Hepatocyte (in vitro differentiated cells): ENCODE results near the gene LDB2. TPM values are rescaled to one million over a fixed set of nuclear protein-coding genes. Genes with fewer than 3 reads are reported as not detected.

ENCODE experiments used
- DNase-seq: peaks from one replicate; pipeline ENCODE4 v3.0.0-alpha.2; 2016; ENCODE audit warnings: low spot score
- H2AFZ ChIP-seq: fragments of 200-600 bp; sonication (generic); 2 replicates; pipeline ENCODE4 v1.6.0; 2016; ENCODE audit warnings: antibody characterized with exemption, mild to moderate bottlenecking
- H3K27ac ChIP-seq: fragments of 200-600 bp; sonication (generic); 2 replicates; pipeline ENCODE4 v1.5.1; 2016; ENCODE audit warnings: mild to moderate bottlenecking
- H3K27me3 ChIP-seq: fragments of 200-600 bp; sonication (generic); 2 replicates; pipeline ENCODE4 v1.6.1; 2016
- H3K36me3 ChIP-seq: fragments of 200-600 bp; sonication (generic); replicated peaks from 2 replicates; pipeline ENCODE4 v1.5.1; 2016; ENCODE audit warnings: low read depth; ENCODE audit not compliant: insufficient read depth
- H3K4me1 ChIP-seq: fragments of 200-600 bp; sonication (generic); 2 replicates; pipeline ENCODE4 v1.5.1; 2016; ENCODE audit warnings: mild to moderate bottlenecking, moderate library complexity; ENCODE audit not compliant: insufficient read depth
- H3K4me2 ChIP-seq: fragments of 200-600 bp; sonication (generic); 2 replicates; pipeline ENCODE4 v1.6.0; 2016
- H3K4me3 ChIP-seq: fragments of 200-600 bp; sonication (generic); 2 replicates; pipeline ENCODE4 v1.5.1; 2016; ENCODE audit warnings: mild to moderate bottlenecking
- H3K79me2 ChIP-seq: fragments of 200-600 bp; sonication (generic); 2 replicates; pipeline ENCODE4 v1.6.0; 2017; ENCODE audit warnings: mild to moderate bottlenecking
- H3K9me2 ChIP-seq: fragments of 200-600 bp; sonication (generic); replicated peaks from 2 replicates; pipeline ENCODE4 v1.6.0; 2017; ENCODE audit warnings: mild to moderate bottlenecking; ENCODE audit not compliant: insufficient read depth
- H3K9me3 ChIP-seq: fragments of 200-600 bp; sonication (generic); 2 replicates; pipeline ENCODE4 v1.5.1; 2016; ENCODE audit warnings: low read depth, mild to moderate bottlenecking
- H4K20me1 ChIP-seq: fragments of 200-600 bp; sonication (generic); 2 replicates; pipeline ENCODE4 v1.6.0; 2016; ENCODE audit warnings: mild to moderate bottlenecking; ENCODE audit not compliant: insufficient read depth, poor library complexity, severe bottlenecking
- CTCF ChIP-seq: fragments of 200-600 bp; sonication (generic); IDR thresholded peaks from 2 replicates; pipeline ENCODE4 v1.5.1; 2016; ENCODE audit warnings: antibody characterized with exemption, mild to moderate bottlenecking; ENCODE audit not compliant: poor library complexity
- EZH2 ChIP-seq: fragments of 200-600 bp; sonication (generic); IDR thresholded peaks from 2 replicates; pipeline ENCODE4 v1.6.1; 2016; ENCODE audit warnings: antibody characterized with exemption, mild to moderate bottlenecking, borderline replicate concordance
- EZH2phosphoT487 ChIP-seq: fragments of 200-600 bp; sonication (generic); IDR thresholded peaks from one replicate; pipeline ENCODE4 v1.6.1; 2018; ENCODE audit warnings: antibody characterized with exemption, mild to moderate bottlenecking, low read depth, moderate library complexity; ENCODE audit not compliant: unreplicated experiment, severe bottlenecking
- WGBS: methylation state at CpG from one replicate; pipeline ENCODE4 v1.1.6; 2016; ENCODE audit warnings: low lambda C conversion rate; ENCODE audit errors: missing lambda C conversion rate; 5-methylcytosine and 5-hydroxymethylcytosine counted together
- polyA plus RNA-seq: library from polyadenylated mRNA; unstranded; fragments of >200 nt; fragmentation: Nextera tagmentation; extraction: Ambion mirVana; gene quantifications from 2 replicates; pipeline ENCODE4 v1.2.1, GENCODE V29; 2016
- total RNA-seq: library from RNA; depleted of rRNA; stranded (reverse); fragments of >200 nt; gene quantifications from 2 replicates; pipeline ENCODE4 v1.2.3, GENCODE V29; 2014

Gene LDB2
- total and polyA plus RNA-seq, 2 experiments from 2014 or later, result 8.7 to 20.3 TPM

DNA sequence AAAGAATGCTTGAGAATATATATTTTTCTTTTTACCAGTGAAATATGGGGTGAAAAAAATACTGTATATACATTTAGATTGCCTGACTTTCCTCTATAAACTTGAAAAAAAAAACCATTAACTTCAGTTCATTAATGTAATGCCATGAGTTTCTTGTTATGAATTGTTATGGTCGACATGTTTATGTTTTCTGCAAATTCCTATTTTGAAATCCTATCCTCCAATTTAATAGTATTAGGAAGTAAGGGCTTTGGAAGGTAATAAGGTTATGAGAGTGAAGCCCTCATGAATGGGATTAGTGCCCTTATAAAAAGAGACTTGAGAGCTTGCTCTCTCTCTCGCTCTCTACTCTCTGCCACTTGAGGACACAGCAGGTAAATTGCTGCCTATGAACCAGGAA lies 211.4 kb downstream of the LDB2 start:
- no peaks in the 10 kb centered on the region for H3K9me2 ChIP-seq
- no peak overlapping the region for H3K27ac ChIP-seq
- no peak overlapping the region for H2AFZ ChIP-seq
- DNase-seq, result no peak
- no peaks in the 10 kb centered on the region for H3K9me3 ChIP-seq
- peaks cover 19% of the 10 kb centered on the region for H3K4me1 ChIP-seq
- H3K27me3 ChIP-seq, result no peaks in the 10 kb centered on the region
- H4K20me1 ChIP-seq, result no peaks in the 10 kb centered on the region
- no peak overlapping the region for H3K4me2 ChIP-seq
- H3K36me3 ChIP-seq, result no peaks in the 10 kb centered on the region
- TF ChIP-seq EZH2 (no peak), EZH2phosphoT487 (no peak), CTCF (no peak)
- H3K79me2 ChIP-seq, result no peaks in the 10 kb centered on the region
- 79% methylated on average over 2 of the region's 2 CpGs for WGBS
- no peak overlapping the region for H3K4me3 ChIP-seq

DNA sequence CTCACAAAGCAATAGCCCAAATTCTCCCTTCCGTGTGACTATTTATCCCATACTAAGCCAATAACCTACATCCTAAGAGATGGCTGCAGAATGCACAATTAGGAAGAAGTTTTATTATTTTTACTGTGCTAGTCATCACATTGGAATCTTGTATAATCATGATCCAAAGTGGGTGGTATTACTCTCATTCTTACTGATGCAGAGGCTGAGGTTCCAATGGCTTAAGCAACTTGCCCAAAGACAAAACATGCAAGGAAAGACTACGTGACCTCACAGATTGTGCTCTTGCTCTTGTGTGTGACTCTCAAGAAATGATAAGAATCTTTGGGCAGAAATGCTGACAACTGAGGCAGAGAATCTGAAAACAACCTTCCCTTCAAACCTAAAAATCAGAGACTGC lies 212.2 kb downstream of the LDB2 start:
- H3K4me2 ChIP-seq, result no peak overlapping the region

DNA sequence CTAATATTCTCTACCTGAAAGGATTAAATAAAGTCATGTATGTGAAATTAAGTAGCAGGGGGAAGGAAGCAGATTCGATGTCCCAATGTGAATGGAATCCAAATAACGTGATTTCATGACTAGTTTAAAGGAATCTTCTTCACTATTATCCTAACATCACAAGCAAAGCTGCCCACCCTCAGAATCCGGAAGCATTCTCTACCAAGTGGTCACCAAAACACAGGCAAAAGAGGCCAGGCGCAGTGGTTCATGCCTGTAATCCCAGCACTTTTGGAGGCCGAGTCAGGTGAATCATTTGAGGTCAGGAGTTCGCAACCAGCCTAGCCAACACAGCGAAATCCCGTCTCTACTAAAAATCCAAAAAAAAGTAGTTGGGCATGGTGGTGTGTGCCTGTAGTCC lies 212.9 kb downstream of the LDB2 start:
- H3K4me2 ChIP-seq, result no peak overlapping the region
- TF ChIP-seq CTCF (no peak), EZH2phosphoT487 (no peak), EZH2 (no peak)
- peak overlapping the region; percentile 77 for H3K27ac ChIP-seq

More for the DNA sequence above, 212.2 kb downstream of the LDB2 start:
- Histone ChIP-seq H3K9me3 (no peaks in the 10 kb centered on the region), H3K4me1 (peaks cover 16% of the 10 kb centered on the region), H3K4me3 (no peak overlapping the region), H3K36me3 (no peaks in the 10 kb centered on the region), H2AFZ (no peak overlapping the region), H4K20me1 (no peaks in the 10 kb centered on the region), H3K79me2 (no peaks in the 10 kb centered on the region), H3K9me2 (no peaks in the 10 kb centered on the region), H3K27ac (peak overlapping the region; percentile 77), H3K27me3 (no peaks in the 10 kb centered on the region)
- WGBS, result 85% methylated on average over 2 of the region's 2 CpGs
- TF ChIP-seq CTCF, result no peak
- no peak for TF ChIP-seq EZH2
- no peak for TF ChIP-seq EZH2phosphoT487
- no peak for DNase-seq

DNA sequence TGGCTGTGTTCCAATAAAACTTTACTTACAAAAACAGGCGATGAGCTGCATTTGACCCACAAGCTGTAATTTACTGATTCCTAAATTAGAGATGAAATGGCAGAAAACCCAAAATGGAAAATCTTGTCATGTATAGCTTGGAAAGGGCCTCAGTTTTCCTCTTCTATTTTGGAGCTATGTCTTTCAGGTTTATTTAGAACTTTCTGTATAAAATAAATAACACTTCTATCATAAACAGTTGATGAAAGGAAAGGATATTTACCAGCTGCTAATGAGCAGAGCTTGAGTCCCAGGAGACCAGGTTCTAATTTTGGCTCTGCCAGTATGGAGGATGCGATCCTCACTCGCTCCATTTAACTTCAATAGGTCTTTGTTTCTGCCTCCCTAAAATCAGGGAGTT lies 213.5 kb downstream of the LDB2 start:
- H3K4me2 ChIP-seq, result no peak overlapping the region
- H3K36me3 ChIP-seq, result no peaks in the 10 kb centered on the region
- no peaks in the 10 kb centered on the region for H3K79me2 ChIP-seq
- peak; percentile 53 for TF ChIP-seq EZH2phosphoT487
- no peak for TF ChIP-seq CTCF
- TF ChIP-seq EZH2, result no peak
- peak overlapping the region; percentile 77 for H3K27ac ChIP-seq
- peaks cover 15% of the 10 kb centered on the region for H3K4me1 ChIP-seq
- H3K9me2 ChIP-seq, result no peaks in the 10 kb centered on the region
- no peak overlapping the region for H3K4me3 ChIP-seq
- H3K27me3 ChIP-seq, result no peaks in the 10 kb centered on the region
- H4K20me1 ChIP-seq, result no peaks in the 10 kb centered on the region
- no peaks in the 10 kb centered on the region for H3K9me3 ChIP-seq
- DNase-seq, result peak; percentile 22
- H2AFZ ChIP-seq, result no peak overlapping the region
- 67% methylated on average over 3 of the region's 3 CpGs for WGBS

More for the DNA sequence above, 212.9 kb downstream of the LDB2 start:
- 90% methylated on average over 8 of the region's 8 CpGs for WGBS
- no peak overlapping the region for H3K4me3 ChIP-seq
- DNase-seq, result no peak
- H4K20me1 ChIP-seq, result no peaks in the 10 kb centered on the region
- peaks cover 15% of the 10 kb centered on the region for H3K4me1 ChIP-seq
- no peaks in the 10 kb centered on the region for H3K79me2 ChIP-seq
- no peak overlapping the region for H2AFZ ChIP-seq
- H3K27me3 ChIP-seq, result no peaks in the 10 kb centered on the region
- H3K9me3 ChIP-seq, result no peaks in the 10 kb centered on the region
- no peaks in the 10 kb centered on the region for H3K9me2 ChIP-seq
- no peaks in the 10 kb centered on the region for H3K36me3 ChIP-seq
